Activated CD4-positive, alpha-beta T cell treated with anti-CD3 and anti-CD28 coated beads for 1 hour (primary cell): ENCODE results near the gene SCAPER.
"Not testable (repeated sequence)": the region's sequence is repeated elsewhere in the genome, so short reads cannot be mapped to it uniquely, and the experiment has no call there.

Experiments used
- DNase-seq: peaks from one replicate; pipeline ENCODE4 v3.0.0-alpha.2; 2020

Gene SCAPER

DNA sequence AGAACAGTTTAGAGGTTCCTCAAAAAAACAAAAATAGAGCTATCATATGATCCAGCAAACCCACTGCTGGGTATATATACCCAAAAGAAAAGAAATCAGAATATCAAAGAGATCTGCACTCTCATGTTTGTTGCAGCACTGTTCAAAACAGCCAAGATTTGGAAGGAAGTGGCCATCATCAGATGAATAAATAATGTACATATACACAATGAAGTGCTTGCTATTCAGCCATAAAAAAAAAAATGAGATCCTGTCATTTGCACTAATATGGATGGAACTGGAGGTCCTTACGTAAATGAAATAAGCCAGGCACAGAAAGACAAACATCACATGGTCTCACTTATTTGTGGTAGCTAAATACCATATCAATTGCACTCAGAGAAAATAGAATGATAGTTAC is 58.4 kb downstream of the SCAPER start:
- DNase-seq: no peak

DNA sequence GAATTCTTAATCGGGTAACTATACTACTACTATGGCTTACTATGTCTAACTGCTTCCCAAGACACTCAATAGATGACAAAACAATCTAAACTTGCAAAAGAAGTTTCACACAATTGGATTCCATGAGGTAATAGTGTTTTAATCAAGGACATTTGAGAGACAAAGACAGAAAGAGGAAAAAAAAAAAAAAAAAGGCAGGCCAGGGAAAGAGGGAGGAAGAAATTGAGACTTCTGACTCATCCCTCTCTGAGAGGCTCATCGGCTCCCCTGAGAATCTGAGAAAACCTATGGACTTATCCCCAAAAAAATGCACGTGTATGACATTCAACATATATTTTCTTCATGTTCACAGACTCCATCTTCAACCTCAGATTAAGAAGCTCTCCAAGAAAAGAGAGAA is 61.0 kb downstream of the SCAPER start:
- no peak for DNase-seq

GRCh38 chr15:76843269-76843668 is 61.9 kb downstream of the SCAPER start:
- no peak for DNase-seq

GRCh38 chr15:76840830-76841460 is 64.2 kb downstream of the SCAPER start:
- DNase-seq: no peak

- DNase-seq: no peak
Measured at GRCh38 chr15:76839173-76839572, 66.0 kb downstream of the SCAPER start.

GRCh38 chr15:76837474-76837873 is 67.7 kb downstream of the SCAPER start:
- DNase-seq: no peak

GRCh38 chr15:76829939-76830338 is 75.2 kb downstream of the SCAPER start:
- DNase-seq: no peak

DNA sequence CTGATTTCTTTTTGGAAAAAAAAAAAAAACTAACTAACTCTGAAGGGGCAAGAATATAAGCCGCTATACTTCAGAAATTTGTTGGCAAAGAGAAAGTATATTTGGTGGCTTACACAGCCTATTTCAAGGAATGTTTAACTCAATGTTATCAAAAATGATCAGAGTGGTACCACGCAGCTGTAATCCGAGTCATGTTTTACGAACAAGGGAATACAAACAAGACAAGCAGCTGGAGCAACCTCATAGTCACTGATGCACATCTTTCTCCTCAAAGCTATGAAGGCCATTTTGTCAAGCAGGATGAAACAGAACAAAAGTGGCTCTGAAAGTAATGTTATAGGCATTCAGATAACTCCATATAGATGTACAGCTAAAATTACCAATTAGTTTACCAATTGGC is 81.2 kb downstream of the SCAPER start:
- no peak for DNase-seq

DNA sequence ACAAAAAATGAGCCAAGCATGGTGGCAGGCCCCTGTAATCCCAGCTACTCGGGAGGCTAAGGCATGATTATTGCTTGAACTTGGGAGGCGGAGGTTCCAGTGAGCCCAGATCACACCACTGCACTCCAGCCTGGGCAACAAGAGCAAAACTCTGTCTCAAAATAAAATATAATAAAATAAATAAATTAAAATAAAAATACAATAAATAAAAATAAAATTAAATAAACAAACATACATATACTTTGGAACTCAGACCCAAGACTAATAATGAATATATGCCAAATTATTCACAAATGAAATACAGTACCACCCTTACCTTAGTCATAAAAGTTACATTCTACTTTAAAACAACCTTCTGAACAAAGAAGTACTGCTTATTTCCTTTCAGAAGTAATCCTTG is 81.8 kb downstream of the SCAPER start:
- no peak for DNase-seq

DNA sequence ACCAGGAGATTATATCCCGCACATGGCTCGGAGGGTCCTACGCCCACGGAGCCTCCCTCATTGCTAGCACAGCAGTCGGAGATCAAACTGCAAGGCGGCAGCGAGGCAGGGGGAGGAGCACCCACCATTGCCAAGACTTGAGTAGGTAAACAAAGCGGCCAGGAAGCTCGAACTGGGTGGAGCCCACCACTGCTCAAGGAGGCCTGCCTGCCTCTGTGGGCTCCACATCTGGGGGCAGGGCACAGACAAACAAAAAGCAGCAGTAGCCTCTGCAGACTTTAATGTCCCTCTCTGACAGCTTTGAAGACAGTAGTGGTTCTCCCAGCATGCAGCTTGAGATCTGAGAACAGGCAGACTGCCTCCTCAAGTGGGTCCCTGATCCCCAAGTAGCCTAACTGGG is 86.2 kb downstream of the SCAPER start:
- DNase-seq: not testable (repeated sequence)

- no peak for DNase-seq
Measured at GRCh38 chr15:76815421-76815820, 89.7 kb downstream of the SCAPER start.

- no peak for DNase-seq
Measured at GRCh38 chr15:76812381-76812780, 92.8 kb downstream of the SCAPER start.

DNA sequence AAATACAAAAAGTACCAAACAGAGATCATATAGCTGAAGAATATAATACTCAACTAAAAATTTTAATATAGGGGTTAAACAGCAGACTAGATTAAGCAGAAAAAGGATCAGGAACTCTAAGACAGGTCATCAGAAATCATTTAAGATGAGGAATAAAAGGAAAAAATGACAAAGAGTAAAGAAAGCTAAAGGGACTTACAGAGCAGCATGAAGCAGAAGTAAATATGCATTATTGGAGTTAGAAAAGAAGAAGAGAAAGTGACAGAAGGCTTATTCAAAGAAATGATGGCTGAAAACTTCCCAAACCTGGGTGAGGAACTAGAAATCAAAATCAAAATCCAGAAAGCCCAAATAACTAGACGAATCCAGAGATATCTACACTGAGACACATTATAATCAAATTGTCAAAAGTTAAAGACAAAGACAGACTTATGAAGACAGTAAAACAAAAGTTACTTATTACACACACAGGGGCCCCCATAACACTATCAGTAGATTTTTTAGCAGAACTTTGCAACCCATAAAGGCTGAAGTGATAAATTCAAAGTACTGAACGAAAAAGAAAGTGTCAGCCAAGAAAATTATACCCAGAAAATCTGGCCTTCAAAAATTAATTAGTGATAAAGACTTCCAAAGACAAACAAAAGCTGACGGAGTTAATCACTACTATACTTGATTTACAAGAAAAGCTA is 95.6 kb downstream of the SCAPER start:
- DNase-seq: no peak

DNA sequence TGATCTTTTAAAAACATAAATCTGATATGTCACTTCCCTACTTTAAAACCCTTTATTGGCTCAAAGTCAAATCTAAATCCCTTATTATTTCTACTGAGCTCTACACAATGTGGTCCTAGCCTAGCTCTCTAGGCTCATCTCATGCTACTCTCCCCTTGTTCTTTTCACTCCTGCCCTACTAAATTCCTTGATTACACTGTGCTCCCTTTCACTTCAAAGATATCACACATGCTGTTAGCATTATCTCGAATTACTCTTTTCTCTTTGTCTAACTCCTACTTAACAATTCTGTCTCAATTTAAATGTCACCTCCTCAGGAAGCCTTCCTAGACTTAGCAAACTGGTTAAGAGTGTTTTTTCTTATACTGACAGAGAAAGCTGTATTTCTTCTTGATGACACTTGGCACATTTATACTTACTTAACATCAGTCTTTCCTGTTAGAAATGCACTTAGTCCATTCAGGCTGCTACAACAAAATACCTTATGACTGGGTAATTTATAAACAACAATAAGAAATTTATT is 102.0 kb downstream of the SCAPER start:
- DNase-seq: no peak

DNA sequence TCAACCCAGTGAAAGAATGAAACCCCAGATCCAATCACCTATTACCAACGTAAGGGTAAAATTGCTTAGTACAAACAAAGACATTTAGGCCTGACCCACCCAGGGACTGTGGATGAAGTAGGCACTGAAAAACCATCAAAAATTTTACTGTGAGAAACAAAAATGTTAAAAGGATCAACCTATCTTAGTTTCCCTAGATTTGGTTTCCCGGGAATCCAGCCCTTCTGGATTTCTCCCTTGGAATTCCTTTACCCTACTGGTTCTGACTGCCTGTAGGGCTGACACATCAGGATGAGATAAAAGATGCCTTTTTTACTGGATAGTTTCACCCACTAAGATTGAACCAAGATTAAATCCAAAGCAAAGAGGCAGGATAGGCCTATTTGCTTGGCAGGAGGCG is 102.7 kb downstream of the SCAPER start:
- DNase-seq: no peak

- no peak for DNase-seq
Measured at GRCh38 chr15:76799760-76800159, 105.4 kb downstream of the SCAPER start.

GRCh38 chr15:76795217-76795616 is 109.9 kb downstream of the SCAPER start:
- DNase-seq: no peak

- DNase-seq: no peak
Measured at GRCh38 chr15:76793162-76793561, 112.0 kb downstream of the SCAPER start.

GRCh38 chr15:76791511-76791910 is 113.6 kb downstream of the SCAPER start:
- no peak for DNase-seq

- no peak for DNase-seq
Measured at GRCh38 chr15:76787273-76787672, 117.9 kb downstream of the SCAPER start.

- DNase-seq: no peak
Measured at GRCh38 chr15:76776969-76777368, 128.2 kb downstream of the SCAPER start.

DNA sequence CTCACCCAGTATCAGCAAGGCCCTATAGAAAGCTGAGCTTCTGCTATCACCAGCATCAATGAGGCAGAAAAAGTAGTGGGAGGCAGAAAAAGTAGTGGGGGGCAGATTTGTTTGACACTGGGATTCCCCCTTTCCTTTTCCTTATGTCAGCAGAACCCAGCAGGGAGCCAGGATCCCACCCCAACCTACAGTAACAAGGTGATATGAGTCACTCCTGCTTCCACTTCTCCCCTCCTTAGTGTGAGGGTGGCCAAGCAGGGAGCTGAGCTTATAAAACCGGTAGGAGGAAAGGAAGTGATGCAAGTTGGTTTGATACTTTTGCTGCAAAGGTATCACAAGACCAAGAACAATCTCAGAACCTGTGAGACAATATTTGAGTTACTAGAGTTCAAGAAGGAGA is 128.7 kb downstream of the SCAPER start:
- no peak for DNase-seq

DNA sequence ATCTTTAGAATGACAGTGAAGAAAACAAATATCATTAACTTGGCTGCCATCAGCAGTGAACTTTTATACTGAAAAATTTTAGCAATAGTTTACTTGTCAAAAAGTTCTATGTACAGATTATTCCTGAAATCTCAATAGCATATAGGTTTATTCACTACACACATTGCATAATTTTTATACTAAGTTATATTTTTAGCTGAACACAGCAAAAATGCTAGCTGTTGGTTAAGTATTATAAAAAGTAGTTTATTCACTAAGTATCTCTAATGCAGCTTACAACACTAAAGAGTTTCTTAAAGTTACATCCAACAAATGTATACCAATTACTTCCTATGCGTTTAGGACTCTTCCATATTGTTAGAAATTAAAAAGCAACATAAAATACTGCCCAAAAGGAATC is 131.9 kb downstream of the SCAPER start:
- no peak for DNase-seq

DNA sequence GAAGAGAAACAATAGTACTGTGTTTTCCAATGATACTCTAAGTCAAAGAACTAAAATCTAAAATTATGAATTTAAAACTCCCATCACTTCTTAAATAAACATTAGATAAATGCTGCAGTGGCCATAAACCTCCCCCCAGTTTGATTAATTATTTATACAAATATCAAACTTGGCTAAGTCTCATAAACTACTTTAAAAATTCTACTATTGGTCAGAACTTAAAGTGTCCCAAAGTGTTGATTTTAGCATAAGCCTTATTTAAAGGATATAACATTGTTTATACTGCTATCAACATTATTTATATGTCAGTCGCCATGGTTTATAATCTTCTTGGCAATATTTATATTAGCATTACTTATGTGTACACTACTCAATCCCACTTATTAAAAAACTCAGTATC is 132.4 kb downstream of the SCAPER start:
- DNase-seq: no peak

DNA sequence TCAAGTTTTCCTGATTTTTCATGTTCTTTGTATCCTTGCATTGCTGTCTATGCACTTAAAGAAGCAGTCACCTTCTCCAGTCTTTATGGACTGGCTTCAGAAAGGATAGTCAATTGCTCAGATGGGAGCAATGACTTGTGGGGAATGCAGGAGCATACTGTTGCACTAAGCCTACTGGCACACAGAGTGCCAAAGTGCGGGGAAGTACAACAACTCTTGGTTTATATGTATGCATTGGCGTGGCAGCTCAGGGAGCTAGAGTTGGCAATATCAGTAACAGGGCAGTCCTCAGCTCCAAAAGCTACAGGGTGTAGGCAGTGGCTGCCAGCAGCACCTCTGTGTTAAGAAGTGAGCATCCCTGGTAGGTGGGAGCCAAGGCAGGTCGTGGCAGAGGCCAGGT is 141.1 kb downstream of the SCAPER start:
- DNase-seq: no peak
